ENCODE results near the gene LCE2B. TPM values are rescaled to one million over a fixed set of nuclear protein-coding genes. Genes with fewer than 3 reads are reported as not detected.

Gene LCE2B
- total RNA-seq: not detected in 2 replicates

GRCh38 chr1:152685823-152686222 lies at the start of gene LCE2B:
TSS of gene LCE2B (plus strand) at chr1:152686123. CDS start at chr1:152686844, 721 bp downstream.

DNA sequence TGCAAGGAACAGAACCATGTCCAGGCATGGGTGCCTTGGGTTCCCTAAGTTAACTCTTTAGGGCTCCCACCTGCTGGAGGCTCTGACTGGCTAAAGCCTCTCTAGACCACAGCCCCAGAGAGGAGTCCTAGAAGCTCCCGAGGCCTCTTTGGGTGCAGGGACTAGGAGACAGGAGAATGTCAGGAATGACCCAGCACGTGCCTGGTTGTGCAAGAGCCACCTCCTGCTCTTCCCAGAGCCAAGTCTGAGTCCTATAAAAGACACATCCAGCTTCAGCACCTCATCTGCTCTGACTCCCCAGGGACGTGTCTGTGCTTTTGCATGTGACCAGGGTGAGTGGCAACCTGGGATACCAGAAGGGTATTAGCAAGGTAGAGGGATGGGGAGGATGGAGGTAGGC lies 22.8 kb upstream of the LCE2B start, which contains the start of gene LCE2D:
LCE2D (plus strand) TSS at position 283 of the 400 bp plus-strand sequence. CDS start 726 bp downstream, outside the sequence.

GRCh38 chr1:152674983-152675382 lies 10.9 kb upstream of the LCE2B start, which contains the start of gene LCE2C:
TSS of gene LCE2C (plus strand) at chr1:152675279. CDS start at chr1:152676016, 737 bp downstream.

GRCh38 chr1:152697701-152698600 lies 12.0 kb downstream of the LCE2B start, which contains the start of gene LCE2A:
TSS of gene LCE2A (plus strand) at chr1:152698345. CDS start at chr1:152698902, 557 bp downstream.

GRCh38 chr1:152707860-152708259 lies 21.9 kb downstream of the LCE2B start, which contains the start of gene LCE4A:
TSS of gene LCE4A (plus strand) at chr1:152708160. CDS start at chr1:152709076, 916 bp downstream.

Other genes with a start within 250 kb of the LCE2B start
- not detected in 2 replicates for gene LCE5A, start 175.3 kb upstream of the LCE2B start, total RNA-seq
- gene CRCT1, start 171.6 kb upstream of the LCE2B start, total RNA-seq: not detected in 2 replicates
- gene LCE3E, start 119.3 kb upstream of the LCE2B start, total RNA-seq: not detected in 2 replicates
- gene LCE3D, start 105.6 kb upstream of the LCE2B start, total RNA-seq: not detected in 2 replicates
- gene LCE3C, start 85.9 kb upstream of the LCE2B start, total RNA-seq: not detected in 2 replicates
- not detected in 2 replicates for gene LCE3B, start 72.3 kb upstream of the LCE2B start, total RNA-seq
- gene LCE3A, start 63.0 kb upstream of the LCE2B start, total RNA-seq: not detected in 2 replicates
- gene LCE2D, start 22.7 kb upstream of the LCE2B start, total RNA-seq: not detected in 2 replicates
- not detected in 2 replicates for gene LCE2C, start 10.8 kb upstream of the LCE2B start, total RNA-seq
- 0.25 and 2.2 TPM in 2 replicates for gene LCE2A, start 12.2 kb downstream of the LCE2B start, total RNA-seq
- gene LCE4A, start 22.0 kb downstream of the LCE2B start, total RNA-seq: not detected in 2 replicates
- gene KPRP, start 71.9 kb downstream of the LCE2B start, total RNA-seq: not detected in 2 replicates
- gene LCE1F, start 89.0 kb downstream of the LCE2B start, total RNA-seq: 0.62 TPM in 1 of 2 replicates, not detected in the other
- not detected in 2 replicates for gene LCE1E, start 100.1 kb downstream of the LCE2B start, total RNA-seq
- gene LCE1D, start 110.6 kb downstream of the LCE2B start, total RNA-seq: not detected in 2 replicates
- not detected in 2 replicates for gene LCE1C, start 120.5 kb downstream of the LCE2B start, total RNA-seq
- not detected in 2 replicates for gene LCE1B, start 125.8 kb downstream of the LCE2B start, total RNA-seq
- gene LCE1A, start 141.3 kb downstream of the LCE2B start, total RNA-seq: not detected in 2 replicates
- not detected in 2 replicates for gene LCE6A, start 156.7 kb downstream of the LCE2B start, total RNA-seq
- not detected in 2 replicates for gene LCE7A, start 173.9 kb downstream of the LCE2B start, total RNA-seq
- 0.11 TPM in 1 of 2 replicates, not detected in the other for gene SMCP, start 192.2 kb downstream of the LCE2B start, total RNA-seq
- 0.37 and 1.7 TPM in 2 replicates for gene IVL, start 222.4 kb downstream of the LCE2B start, total RNA-seq

Measured in uterine smooth muscle cell (primary cell).